ENCODE measurements around the gene PDSS2.
"Not testable (repeated sequence)": the region's sequence is repeated elsewhere in the genome, so short reads cannot be mapped to it uniquely, and the experiment has no call there.

The PDSS2 gene

GRCh38 chr6:107459283-107460082 is at the start of gene PDSS2:
Gene PDSS2 (minus strand): TSS chr6:107459564. CDS start chr6:107459285, 279 bp downstream.
- DNase-seq, result peak; percentile 74

GRCh38 chr6:107506145-107506544 is 46.8 kb upstream of the PDSS2 start:
- DNase-seq, result no peak

- no peak for DNase-seq
Observed at GRCh38 chr6:107504270-107505026, 45.1 kb upstream of the PDSS2 start.

GRCh38 chr6:107496892-107497684 is 37.7 kb upstream of the PDSS2 start:
- no peak for DNase-seq

- no peak for DNase-seq
Observed at GRCh38 chr6:107495971-107496370, 36.6 kb upstream of the PDSS2 start.

- no peak for DNase-seq
Observed at GRCh38 chr6:107495196-107495643, 35.9 kb upstream of the PDSS2 start.

- no peak for DNase-seq
Observed at GRCh38 chr6:107493158-107494057, 34.0 kb upstream of the PDSS2 start.

- DNase-seq, result no peak
Observed at GRCh38 chr6:107491760-107492660, 32.6 kb upstream of the PDSS2 start.

- DNase-seq, result no peak
Observed at GRCh38 chr6:107491138-107491609, 31.8 kb upstream of the PDSS2 start.

GRCh38 chr6:107490566-107491137 is 31.3 kb upstream of the PDSS2 start:
- DNase-seq, result no peak

GRCh38 chr6:107489636-107490565 is 30.5 kb upstream of the PDSS2 start, which contains the start of gene SOBP:
Gene SOBP (plus strand): TSS chr6:107490117. CDS start chr6:107490617, 500 bp downstream.
- DNase-seq, result no peak

GRCh38 chr6:107488875-107489635 is 29.7 kb upstream of the PDSS2 start:
- no peak for DNase-seq

- no peak for DNase-seq
Observed at GRCh38 chr6:107488174-107488874, 29.0 kb upstream of the PDSS2 start.

- DNase-seq, result no peak
Observed at GRCh38 chr6:107485157-107485556, 25.8 kb upstream of the PDSS2 start.

- no peak for DNase-seq
Observed at GRCh38 chr6:107479089-107479690, 19.8 kb upstream of the PDSS2 start.

- DNase-seq, result not testable (repeated sequence)
Observed at GRCh38 chr6:107475826-107476225, 16.5 kb upstream of the PDSS2 start.

GRCh38 chr6:107475360-107475759 is 16.0 kb upstream of the PDSS2 start:
- not testable (repeated sequence) for DNase-seq

Measured in NCI-H2081 treated with DMSO at 0.1 percent for 48 hours (cell line).